ENCODE data around the gene COLQ.

GRCh38 chr3:15510493-15510892 lies 11.0 kb downstream of the COLQ start:
- TF ChIP-seq CTCF (IDR thresholded peaks at IDR 0.05): no peak
- TF ChIP-seq POLR2A (IDR thresholded peaks at IDR 0.05): no peak
